NCI-H82 treated with DMSO at 0.1 percent for 48 hours (cell line): ENCODE results near the gene CRYGN.

Source experiments
- DNase-seq: peaks from one replicate; lab custom pipeline; 2025; ENCODE audit not compliant: unreplicated experiment; lab: John Stamatoyannopoulos, UW

Gene CRYGN

DNA sequence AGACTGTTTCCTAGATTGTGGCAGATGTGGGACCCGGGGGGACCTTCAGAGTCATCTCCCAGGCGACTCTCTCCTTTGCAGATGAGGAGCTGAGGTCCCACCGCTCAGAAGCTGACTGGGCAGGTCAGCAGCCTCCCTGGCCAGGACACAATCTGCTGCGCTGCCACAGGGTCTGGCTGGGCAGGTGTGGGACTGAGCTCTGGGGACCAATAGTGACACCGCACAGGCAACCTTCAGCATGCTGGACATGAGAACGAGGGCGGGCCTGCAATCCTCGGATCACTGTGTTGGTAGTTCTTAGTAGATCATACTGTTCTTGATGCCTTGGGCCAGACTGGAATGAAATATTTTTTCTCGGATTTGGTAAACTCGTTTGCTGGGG, 20.5 kb upstream of the CRYGN start:
- no peak for DNase-seq

DNA sequence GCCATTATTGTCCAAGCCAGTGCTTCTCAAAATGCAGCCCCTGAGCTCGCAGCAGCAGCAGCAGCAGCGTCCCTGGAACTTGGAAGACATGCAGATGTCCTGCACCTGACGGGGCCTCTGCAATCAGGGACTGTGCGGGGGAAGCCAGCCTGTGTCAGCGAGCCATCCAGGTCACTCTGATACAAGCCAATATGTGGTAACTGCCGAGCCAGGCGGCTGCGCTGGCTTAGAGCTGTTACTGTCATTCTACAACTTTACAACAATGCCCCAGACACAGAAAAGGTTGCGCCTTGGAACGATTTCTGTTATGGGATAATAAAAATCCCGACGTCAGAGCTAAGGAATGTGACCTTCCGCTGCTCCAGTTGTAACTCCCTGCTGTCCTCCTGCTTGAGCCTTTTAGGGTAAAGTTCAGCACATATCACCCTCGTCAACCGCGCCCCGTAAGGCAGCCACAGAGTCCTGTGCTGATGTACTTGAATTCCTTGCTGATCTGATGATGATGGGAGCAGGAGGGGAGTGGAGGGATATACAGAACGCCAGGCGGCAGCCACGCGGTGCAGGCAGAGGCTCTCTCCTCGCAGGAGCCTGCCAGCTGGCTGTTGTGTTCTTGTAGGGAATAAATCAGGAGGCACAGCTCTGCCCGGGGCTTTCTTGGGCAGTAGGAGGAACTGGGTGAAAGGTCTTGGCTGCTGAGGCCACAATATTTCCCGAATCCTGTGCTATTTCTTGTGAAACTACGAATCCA, 20.0 kb upstream of the CRYGN start:
- peak; percentile 35 for DNase-seq

DNA sequence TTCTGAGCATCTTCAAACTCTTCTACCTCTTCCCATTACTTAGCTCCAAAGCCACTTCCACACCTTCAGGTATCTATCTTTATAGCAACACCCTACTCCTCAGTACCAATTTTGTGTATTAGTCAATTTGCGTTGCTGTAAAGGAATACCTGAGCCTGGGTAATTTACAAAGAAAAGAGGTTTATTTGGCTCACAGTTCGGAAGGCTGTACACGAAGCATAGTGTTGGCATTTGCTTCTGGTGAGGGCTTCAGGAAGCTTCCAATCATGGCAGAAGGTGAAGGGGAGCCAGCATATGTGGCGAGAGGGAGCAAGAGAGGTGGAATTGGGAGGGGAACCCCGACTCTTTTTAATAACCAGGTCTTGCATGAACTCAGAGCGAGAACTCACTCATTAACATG, 17.6 kb upstream of the CRYGN start:
- no peak for DNase-seq

DNA sequence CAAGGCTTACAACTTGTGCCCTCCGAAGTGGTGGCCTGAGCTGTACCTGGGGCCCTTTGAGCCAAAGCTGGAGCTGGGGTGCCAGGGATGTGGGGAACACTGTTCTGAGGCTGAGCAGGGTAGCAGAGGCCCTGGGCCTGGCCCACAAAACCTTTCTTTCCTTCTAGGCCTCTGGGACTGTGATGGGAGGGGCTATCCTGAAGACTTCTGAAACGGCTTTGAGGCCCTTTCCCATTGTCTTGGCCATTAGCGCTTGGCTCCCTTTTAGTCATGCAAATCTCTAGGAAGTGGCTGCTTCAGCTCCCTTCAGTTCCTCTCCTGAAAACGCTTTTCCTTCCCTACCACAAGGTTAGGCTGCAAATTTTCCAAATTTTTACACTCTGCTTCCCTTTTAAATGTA, 16.8 kb upstream of the CRYGN start:
- no peak for DNase-seq

DNA sequence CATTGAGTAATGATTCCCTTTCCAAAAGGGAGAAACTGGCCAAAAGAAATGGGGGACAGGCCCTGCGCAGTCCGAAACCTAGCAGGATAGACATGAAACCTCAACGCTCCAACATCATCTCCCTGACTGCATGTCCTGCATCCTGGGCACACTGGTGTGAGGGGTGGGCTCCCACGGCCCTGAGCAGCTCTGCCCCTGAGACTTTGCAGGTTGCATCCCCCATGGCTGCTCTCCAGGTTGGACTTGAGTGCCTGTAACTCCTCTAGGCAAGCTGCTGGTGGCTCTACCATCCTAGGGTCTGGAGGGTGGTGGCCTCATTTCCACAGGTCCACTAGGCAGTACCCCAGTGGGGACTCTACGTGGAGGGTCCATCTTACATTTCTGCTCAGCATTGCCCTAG, 16.3 kb upstream of the CRYGN start:
- no peak for DNase-seq

DNA sequence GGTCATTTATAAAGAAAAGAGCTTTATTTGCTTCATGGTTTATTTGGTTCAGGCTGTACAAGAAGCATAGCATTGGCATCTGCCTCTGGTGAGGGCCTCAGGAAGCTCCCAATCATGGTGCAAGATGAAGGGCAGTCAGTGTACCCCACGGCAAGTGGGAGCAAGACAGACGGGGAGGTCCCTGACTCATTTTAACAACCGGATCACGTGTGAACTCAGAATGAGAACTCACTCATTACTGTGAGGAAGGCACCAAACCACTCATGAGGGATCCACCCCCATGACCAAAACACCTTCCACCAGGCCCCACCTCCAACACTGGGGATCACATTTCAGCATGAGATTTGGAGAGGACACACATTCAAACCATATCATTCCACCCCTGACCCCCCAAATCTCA, 15.7 kb upstream of the CRYGN start:
- no peak for DNase-seq

DNA sequence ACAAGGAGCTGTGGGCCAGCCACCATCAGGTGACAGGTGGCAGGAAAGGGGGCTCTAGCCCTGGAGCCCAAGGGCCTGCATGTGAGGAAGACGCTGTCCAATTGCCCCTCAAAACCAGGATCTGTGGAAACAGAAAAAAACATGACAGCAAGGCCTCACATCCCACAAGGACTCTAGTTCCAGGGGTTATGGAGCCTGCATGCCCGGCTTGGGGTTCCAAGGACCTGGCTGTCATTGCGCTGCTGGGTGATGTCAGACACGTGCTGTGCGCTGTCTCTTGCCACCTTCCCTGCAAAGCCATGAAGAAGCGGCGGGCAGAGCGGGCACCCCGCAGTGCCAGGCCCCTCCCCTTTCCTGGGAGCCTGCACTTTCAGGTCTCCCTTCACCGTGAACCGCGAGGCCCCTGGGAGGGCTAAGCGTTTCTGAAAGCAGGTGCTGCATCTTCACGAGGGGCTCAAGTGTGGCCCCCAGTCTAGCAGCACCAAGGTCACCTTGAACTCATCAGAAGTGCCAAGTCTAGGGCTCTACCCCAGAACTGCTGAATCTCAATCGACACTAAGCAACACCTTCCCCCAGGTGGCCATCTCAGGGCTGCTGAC, 15.1 kb upstream of the CRYGN start:
- DNase-seq, result no peak

DNA sequence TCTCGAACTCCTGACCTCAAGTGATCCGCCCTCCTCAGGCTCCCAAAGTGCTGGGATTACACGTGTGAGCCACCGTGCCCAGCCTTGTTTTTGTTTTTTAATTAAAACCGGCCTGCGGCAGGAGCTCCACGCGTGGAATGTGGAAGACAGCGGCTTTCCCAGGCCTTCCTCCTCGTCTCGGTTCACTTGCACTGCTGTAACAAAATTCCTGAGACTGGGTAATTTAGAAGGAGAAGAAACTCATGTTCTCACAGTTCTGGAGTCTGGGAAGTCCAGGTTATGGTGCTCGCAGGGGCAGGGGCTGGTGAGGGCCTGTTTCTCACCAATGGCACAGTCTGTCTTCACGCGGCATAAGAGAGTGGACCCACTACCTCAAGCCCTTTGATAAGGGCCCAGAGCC, 14.4 kb upstream of the CRYGN start:
- no peak for DNase-seq

DNA sequence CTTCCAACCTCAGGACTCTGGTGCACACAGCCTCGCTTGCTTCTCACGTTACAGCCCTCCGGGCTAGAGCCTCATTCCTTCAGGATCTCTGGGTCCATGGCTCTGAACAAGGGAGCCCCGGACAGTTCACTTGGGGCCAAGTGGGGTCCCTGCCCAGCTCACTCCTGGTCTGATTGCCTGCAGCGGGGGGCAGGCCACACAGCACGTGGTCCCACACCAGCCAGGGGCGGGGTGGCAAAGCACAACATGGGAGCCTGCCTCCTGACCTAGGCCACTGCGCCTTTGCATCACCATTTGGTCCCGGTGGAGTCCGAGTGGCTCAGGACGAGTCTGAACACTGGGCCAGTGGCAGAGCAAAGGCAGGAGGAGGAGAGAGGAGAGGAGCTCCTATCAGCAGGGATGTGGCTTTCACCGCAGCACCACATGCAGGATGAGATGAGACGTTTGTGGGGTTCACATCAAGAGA, 13.4 kb upstream of the CRYGN start:
- DNase-seq, result no peak

DNA sequence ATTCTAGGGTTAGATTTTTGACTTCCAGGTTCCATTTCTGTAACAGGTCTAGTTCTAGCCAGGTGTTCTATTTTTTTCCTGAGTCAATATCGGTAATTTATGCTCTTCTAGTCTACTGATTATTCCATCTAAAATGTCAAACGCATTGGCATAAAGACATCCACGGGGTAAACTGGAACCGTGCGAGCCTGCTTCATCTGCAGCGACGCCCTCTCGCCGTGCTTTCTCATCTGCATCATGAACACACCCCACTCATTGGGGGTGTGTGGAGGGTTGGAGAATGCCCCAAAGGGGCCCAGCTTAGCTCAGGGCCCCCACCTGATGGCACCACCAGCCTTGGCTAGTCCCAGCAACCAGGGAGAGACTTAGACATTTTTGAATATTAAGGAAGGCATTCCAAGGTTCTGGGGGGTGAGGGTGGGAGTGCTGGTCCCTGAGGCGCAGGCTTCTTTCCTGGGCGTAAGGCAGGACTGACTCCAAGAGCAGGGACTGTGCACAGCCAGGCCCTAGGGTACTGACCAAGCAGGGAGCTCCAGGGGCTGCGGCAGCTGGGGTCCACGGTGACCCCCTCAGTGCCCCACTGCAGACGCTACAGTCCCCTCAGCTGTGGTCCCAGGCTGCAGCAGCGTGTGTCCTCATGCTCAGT, 12.9 kb upstream of the CRYGN start:
- no peak for DNase-seq

DNA sequence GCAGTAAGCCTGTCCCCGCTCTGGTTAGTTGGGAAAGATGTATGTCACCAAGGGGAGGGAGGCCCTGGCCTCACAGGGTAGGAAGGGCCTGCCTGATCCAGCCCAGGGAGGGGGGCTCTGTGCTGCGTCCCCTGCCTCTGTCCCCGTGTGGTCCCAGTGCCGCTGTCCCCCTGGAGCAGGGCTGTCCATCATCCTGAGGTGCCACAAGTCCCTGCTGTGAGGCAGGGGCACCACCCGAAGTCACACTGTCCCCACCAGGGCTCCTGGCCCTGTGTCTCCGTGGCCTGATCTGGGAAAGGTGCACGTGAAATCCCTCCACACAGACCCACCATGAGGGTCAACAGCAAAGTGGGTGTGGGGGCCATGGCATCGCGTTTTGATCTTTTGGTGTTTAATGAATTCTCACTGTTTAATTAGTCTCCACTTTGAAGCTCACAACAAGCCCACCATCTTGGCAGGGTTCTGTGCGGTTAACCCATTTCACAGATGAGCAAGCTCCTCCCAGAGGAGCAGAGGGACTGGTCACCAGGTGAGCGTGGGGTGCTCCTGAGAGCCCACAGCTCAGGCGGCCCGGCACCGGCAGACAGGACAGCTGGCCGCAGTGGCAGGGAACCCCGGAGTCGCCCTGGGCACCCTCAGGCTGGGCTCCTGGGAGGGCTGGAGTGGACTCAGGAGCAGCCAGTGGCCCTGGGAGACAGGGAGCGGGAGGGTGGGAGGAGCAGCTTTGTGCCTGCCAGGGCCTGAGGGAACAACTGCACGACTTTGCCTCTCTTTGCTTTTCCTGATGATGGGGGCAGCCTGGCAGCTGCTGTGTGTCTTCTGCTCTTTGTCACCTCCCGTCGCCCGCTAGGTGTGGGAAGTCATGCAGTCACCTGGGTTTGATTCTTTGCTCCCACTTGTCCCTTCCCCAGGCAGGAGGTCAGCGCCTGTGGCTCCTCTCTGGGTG, 12.0 kb upstream of the CRYGN start:
- no peak for DNase-seq

DNA sequence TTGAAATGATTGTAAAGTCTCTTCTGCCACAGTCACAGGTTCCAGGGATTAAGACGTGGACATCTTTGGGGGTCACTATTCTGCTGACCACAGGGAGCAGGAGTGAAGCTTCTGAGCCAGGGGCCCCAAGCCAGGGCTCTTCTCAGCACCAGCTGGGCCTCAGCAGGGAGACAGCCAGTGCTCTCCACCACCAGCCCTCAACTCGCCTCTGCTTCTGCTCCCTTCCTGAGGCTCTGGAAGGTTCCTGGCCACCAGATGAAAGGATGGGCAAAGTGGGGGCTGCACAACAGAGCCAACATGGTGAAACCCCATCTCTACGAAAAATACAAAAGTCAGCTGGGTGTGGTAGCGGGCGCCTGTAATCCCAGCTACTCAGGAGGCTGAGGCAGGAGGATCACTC, 11.2 kb upstream of the CRYGN start:
- DNase-seq, result no peak

DNA sequence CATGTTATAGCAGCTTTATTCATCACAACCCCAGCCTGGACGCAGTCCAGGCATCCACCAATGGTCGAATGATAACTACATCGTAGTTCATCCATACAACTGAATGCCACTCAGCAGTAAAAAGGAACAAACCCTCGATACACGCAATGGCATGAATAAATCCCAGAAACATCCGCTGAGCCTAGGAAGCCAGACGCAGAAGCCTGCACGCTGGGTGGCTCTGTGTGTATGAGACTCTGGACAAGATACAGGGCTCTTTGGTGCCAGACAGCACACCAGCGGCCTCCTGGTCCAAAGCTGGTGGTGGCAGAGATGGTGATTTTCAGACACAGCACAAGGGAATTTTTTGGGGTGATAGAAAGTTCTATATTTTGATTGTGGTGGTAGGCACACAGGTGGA, 10.0 kb upstream of the CRYGN start:
- no peak for DNase-seq

DNA sequence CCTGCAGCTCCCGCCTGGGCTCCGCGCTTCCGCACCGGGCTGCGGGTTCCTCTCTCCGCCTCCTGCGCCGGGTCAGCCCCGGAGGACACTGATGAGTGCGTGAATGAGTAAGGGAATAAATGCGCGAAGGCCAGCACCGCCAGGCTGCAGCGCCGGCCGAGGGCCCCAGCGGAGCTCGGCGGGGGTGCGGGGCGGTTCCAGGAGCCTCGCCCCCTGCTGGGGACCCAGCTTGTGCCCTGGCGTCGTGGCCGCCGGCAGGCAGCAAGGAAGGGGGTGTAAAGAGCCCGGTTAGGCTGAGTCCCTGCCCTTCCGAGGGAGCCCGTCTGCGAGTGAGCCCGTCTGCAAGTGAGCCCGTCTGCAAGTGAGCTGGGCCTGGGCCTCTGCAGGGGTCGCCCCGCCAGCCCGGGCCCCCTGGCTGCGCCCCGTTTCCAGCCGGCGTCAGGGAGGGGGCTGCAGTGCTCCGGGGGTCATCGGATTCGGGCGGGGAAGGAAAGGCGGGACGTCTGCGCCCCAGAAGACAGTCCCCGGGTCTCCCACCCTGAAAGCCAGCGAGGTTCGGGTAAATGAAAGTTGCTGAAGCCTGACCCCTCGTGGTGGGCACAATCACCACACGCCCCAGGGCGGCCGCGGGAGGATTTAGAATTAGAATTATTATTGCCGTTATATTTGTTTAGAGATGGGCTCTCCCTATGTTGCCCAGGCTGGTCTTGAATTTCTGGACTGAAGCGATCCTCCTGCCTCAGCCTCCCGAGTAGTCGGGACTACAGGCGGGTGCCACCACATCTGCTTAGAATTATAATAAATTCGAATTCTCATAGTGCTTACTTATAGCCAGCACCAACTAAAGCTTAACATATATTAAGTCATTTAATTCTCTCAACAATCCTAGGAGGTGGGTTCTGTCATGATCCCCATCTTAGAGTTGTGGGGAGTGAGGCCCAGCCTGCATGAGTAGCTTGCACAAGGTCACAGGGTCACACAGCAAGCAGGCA, 8.6 kb upstream of the CRYGN start:
- peak; percentile 3 for DNase-seq

DNA sequence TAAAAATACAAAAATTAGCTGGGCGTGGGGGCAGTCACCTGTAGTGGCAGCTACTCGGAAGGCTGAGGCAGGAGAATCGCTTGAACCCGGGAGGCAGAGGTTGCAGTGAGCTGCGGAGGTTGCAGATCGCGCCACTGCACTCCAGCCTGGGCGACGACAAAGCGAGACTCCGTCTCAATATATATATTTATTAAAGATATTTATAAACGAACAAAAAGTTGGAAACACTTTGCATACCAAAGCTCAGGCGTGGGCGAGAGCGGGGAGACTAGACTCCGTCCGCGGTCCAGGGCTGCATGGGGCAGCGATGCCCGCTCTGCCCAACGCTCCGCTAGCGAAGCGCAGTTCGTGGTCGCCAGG, 7.9 kb upstream of the CRYGN start:
- DNase-seq, result no peak

DNA sequence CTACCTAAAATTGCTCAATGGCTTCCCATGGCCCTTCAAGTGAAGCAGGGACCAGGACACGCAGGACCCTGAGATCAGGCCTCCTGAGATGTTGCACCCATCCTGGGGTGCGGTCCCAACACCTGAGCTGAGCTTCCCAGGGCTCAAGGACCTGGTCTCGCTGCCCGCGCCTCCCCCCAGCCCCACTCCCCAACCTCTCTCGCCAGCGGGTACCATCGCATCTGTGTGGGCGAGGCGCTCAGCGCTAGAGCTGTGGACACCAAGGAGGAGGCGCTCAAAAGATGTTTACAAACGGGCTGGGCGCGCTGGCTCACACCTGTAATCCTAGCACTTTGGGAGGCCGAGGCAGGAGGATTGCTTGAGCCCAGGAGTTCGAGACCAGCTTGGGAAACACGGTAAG, 7.4 kb upstream of the CRYGN start:
- DNase-seq, result no peak

DNA sequence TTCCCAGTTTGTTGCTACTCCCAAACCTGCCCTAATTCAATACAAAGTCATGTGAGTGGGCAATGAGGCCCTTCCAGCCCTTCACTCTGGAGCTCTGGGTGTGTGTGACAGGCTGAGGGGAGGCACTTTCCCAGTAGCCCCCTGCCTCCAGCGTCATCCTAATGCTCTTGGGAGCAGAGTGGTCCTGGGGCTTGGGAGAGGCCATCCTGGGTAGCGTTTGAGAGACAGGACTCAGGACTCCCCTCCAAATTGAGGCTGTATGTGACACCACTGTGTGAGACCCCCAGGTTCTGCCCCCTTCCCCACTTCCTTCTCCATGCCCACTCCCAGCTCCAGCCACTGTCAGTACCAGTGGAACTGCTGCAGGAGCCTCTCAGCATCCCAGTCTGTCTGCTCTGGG, 6.5 kb upstream of the CRYGN start:
- DNase-seq, result no peak

DNA sequence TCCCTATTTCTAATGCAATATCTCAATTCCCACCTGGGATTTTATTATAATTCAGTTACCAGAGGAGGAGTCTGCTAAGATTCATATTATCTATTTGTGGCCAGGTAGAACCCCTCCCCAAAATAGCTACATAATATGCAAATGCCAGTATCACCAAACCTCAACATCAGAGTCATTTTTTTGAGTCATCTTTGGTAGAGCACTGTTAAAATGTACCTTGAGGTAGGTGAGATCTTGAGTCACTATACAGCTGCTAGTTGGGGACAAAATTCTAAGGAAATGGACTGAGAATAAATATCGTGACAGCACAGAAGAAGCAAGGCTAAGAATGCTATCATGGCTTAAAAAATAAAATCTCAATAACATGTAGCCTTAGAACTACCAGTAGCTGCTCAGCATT, 4.7 kb upstream of the CRYGN start:
- DNase-seq, result no peak

DNA sequence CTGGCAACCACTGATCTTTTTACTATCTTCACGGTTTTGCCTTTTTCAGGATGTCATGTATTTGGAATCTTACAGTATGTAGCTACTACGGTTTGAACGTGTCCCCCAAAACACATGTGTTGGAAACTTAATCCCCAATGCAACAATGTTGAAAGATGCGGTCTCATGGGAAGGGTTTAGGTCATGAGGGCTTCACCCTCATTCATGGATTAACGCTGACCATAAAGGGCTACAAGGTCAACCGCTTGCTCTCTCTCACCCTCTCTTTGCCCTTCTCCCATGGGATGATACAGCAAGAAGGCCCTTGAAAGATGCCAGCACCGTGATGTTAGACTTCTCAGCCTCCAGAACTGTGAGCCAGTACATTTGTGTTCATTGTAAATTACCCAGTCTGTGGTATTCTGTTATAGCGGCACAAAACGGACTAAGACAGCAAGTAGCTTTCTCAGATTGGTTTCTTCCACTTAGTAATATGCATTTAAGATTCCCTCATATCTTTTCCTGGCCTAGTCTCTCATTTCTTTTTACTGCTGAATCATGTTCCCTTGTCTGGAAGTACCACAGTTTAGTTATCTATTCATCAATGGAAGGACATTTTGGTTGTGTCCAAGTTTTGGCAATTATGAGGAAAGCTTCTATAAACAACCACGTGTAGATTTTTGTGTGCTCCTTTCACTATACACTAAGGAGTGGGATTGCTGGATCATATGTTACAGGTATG, 3.0 kb upstream of the CRYGN start:
- no peak for DNase-seq
